B cell (primary cell): ENCODE results near the gene ROPN1B. TPM values are rescaled to one million over a fixed set of nuclear protein-coding genes. Genes with fewer than 3 reads are reported as not detected.

ENCODE experiments used
- ATAC-seq: fragments of 200-7000 bp; cut with Tn5 transposase; one replicate; pipeline ENCODE4 v1.10.0; 2021; ENCODE audit warnings: low read depth, mild to moderate bottlenecking, moderate number of reproducible peaks, moderate library complexity
- CTCF ChIA-PET: fragments of 350-600 bp; sonication (Branson Sonifier 250); formaldehyde crosslinking; loops from one replicate; lab custom pipeline; 2021; ENCODE audit warnings: antibody characterized with exemption, inconsistent platforms; lab: Charles Lee
- POLR2A ChIA-PET: fragments of 350-600 bp; sonication (Branson Sonifier 250); formaldehyde crosslinking; loops from one replicate; lab custom pipeline; 2021; ENCODE audit warnings: antibody characterized with exemption; lab: Charles Lee
- DNase-seq: peaks from one replicate; pipeline ENCODE4 v3.0.0; 2013
- H2AFZ ChIP-seq: 2 replicates; pipeline ENCODE4 v1.6.1; 2012; ENCODE audit warnings: mild to moderate bottlenecking, low read depth, low read length; ENCODE audit not compliant: insufficient read depth, poor library complexity, severe bottlenecking
- H3K27ac ChIP-seq, 2 donors: 1 replicate in 1 of 2; 2 replicates in 1 of 2; pipeline ENCODE4 v1.5.1; 2012 to 2013; ENCODE audit warnings: low read length in 2 of 2, mild to moderate bottlenecking in 2 of 2, moderate library complexity in 1 of 2
- H3K27me3 ChIP-seq, 4 experiments: fragments of 200-600 bp in 1 of 4; sonication (generic) in 1 of 4; replicated peaks in 1 of 4; 1 replicate in 2 of 4; 2 replicates in 2 of 4; pipeline versions ENCODE4 v1.6.1 to v1.7.0; 2013 to 2016; ENCODE audit warnings: low read length in 3 of 4, mild to moderate bottlenecking in 2 of 4, mixed read lengths in 1 of 4, moderate library complexity in 1 of 4; ENCODE audit not compliant: insufficient read depth in 4 of 4, control insufficient read depth in 3 of 4; ENCODE audit errors: control extremely low read depth in 1 of 4
- H3K36me3 ChIP-seq, 2 experiments: replicated peaks in 1 of 2; 1 replicate in 1 of 2; 2 replicates in 1 of 2; pipeline versions ENCODE4 v1.6.1 to v1.7.1; 2013; ENCODE audit warnings: low read length in 1 of 2; ENCODE audit not compliant: insufficient read depth in 2 of 2, control insufficient read depth in 1 of 2; ENCODE audit errors: control extremely low read depth in 1 of 2, extremely low read depth in 1 of 2
- H3K4me1 ChIP-seq, 2 donors: fragments of 200-600 bp in 1 of 2; sonication (generic) in 1 of 2; 1 replicate in 1 of 2; 2 replicates in 1 of 2; pipeline versions ENCODE4 v1.5.1 to v1.6.1; 2013 to 2017; ENCODE audit warnings: low read length in 2 of 2; ENCODE audit not compliant: control insufficient read depth in 2 of 2, insufficient read depth in 2 of 2
- H3K4me2 ChIP-seq: replicated peaks from 2 replicates; pipeline ENCODE3; 2012; ENCODE audit warnings: mild to moderate bottlenecking, low read depth, low read length; ENCODE audit not compliant: poor library complexity, severe bottlenecking
- H3K4me3 ChIP-seq, 5 experiments: fragments of 200-600 bp in 1 of 5; sonication (generic) in 1 of 5; 1 replicate in 3 of 5; 2 replicates in 2 of 5; pipeline versions ENCODE4 v1.5.1 to v1.7.0; 2011 to 2016; ENCODE audit warnings: low read length in 4 of 5, mild to moderate bottlenecking in 4 of 5, low read depth in 2 of 5, control low read depth in 1 of 5, moderate library complexity in 1 of 5; ENCODE audit not compliant: insufficient read depth in 1 of 5; ENCODE audit errors: control extremely low read depth in 1 of 5, extremely low read depth in 1 of 5
- H3K79me2 ChIP-seq: fragments of 200-600 bp; sonication (generic); one replicate; pipeline ENCODE4 v1.6.0; 2016; ENCODE audit warnings: low read length; ENCODE audit not compliant: control insufficient read depth, insufficient read depth
- H3K9ac ChIP-seq: fragments of 200-600 bp; sonication (generic); 2 replicates; pipeline ENCODE4 v1.6.1; 2017; ENCODE audit warnings: mild to moderate bottlenecking, low read length, moderate library complexity
- H3K9me3 ChIP-seq, 3 donors: one replicate each; pipeline versions ENCODE4 v1.6.1 to v1.7.1; 2013; ENCODE audit warnings: low read length in 2 of 3; ENCODE audit not compliant: control insufficient read depth in 2 of 3, insufficient read depth in 1 of 3; ENCODE audit errors: control extremely low read depth in 1 of 3
- H4K20me1 ChIP-seq: 2 replicates; pipeline ENCODE4 v1.6.0; 2012; ENCODE audit warnings: mild to moderate bottlenecking, low read length; ENCODE audit not compliant: insufficient read depth, control insufficient read depth, poor library complexity, severe bottlenecking
- H3K27ac Mint-ChIP-seq: one replicate; pipeline ENCODE4 v1.8.0; 2021; ENCODE audit warnings: mixed read lengths
- H3K27me3 Mint-ChIP-seq: one replicate; pipeline ENCODE4 v1.8.0; 2021; ENCODE audit warnings: mixed read lengths
- H3K4me1 Mint-ChIP-seq: one replicate; pipeline ENCODE4 v1.8.0; 2021; ENCODE audit warnings: mixed read lengths
- H3K4me3 Mint-ChIP-seq: one replicate; pipeline ENCODE4 v1.8.0; 2021; ENCODE audit warnings: mixed read lengths
- H3K9me3 Mint-ChIP-seq: one replicate; pipeline ENCODE4 v1.8.0; 2022; ENCODE audit warnings: mixed read lengths; ENCODE audit not compliant: insufficient read depth
- CTCF ChIP-seq: fragments of 200-600 bp; IDR thresholded peaks from one replicate; pipeline ENCODE4 v1.8.0; 2022; ENCODE audit warnings: antibody characterized with exemption, mild to moderate bottlenecking
- EZH2 ChIP-seq: IDR thresholded peaks from 2 replicates; pipeline ENCODE4 v1.6.1; 2012; ENCODE audit warnings: borderline replicate concordance, low read depth, mild to moderate bottlenecking, moderate library complexity, low read length; ENCODE audit not compliant: insufficient read depth, poor library complexity, severe bottlenecking
- WGBS: methylation state at CpG from one replicate; pipeline ENCODE4 v1.1.5; 2013; ENCODE audit warnings: missing lambda C conversion rate; ENCODE audit not compliant: insufficient coverage; 5-methylcytosine and 5-hydroxymethylcytosine counted together
- intact Hi-C: fragments of 100-400 bp; cut with micrococcal nuclease; formaldehyde crosslinking; loops from one replicate; pipeline ENCODE4 v1.10.0; 2022
- polyA plus RNA-seq: library from polyadenylated mRNA; depleted of rRNA; stranded (reverse); fragments of >200 nt; gene quantifications from 2 replicates; pipeline ENCODE4 v1.2.3, GENCODE V29; 2012
- total RNA-seq, 2 donors: library from RNA; stranded (reverse); fragments of 120-200 nt in 1 of 2; gene quantifications; 1 replicate in 1 of 2; 2 replicates in 1 of 2; pipeline versions ENCODE4 v1.2.3 to v1.2.4, GENCODE V29; 2013 to 2022

The ROPN1B gene
- total and polyA plus RNA-seq, 2 donors (not counting 1 experiment from before 2014, with no cell fraction given), result not detected

GRCh38 chr3:126021702-126022101 lies 52.7 kb downstream of the ROPN1B start:
- Histone ChIP-seq H3K9ac (no peak overlapping the region), H3K4me3 (no peak overlapping the region), H3K27me3 (no peaks in the 10 kb centered on the region), H3K4me2 (no peak overlapping the region), H4K20me1 (no peaks in the 10 kb centered on the region), H3K36me3 (peaks cover 0 to 12% of the 10 kb centered on the region in 2 experiments), H3K9me3 (no peaks in the 10 kb centered on the region), H3K27ac (no peak overlapping the region), H3K4me1 (peaks cover 0 to 13% of the 10 kb centered on the region in 2 donors), H3K79me2 (no peaks in the 10 kb centered on the region), H2AFZ (no peak overlapping the region)
- POLR2A ChIA-PET, result no interaction called here
- DNase-seq (no peak), ATAC-seq (no peak)
- CTCF ChIA-PET, result no interaction called here
- 86% methylated on average over 1 of the region's 1 CpG for WGBS
- H3K4me1 Mint-ChIP-seq, result peaks cover 12% of the 10 kb centered on the region
- intact Hi-C loops, result no loop called here
- no peak overlapping the region for H3K27ac Mint-ChIP-seq
- no peak overlapping the region for H3K4me3 Mint-ChIP-seq
- TF ChIP-seq EZH2 (no peak), CTCF (no peak)
- H3K27me3 Mint-ChIP-seq, result no peaks in the 10 kb centered on the region
- no peaks in the 10 kb centered on the region for H3K9me3 Mint-ChIP-seq

DNA sequence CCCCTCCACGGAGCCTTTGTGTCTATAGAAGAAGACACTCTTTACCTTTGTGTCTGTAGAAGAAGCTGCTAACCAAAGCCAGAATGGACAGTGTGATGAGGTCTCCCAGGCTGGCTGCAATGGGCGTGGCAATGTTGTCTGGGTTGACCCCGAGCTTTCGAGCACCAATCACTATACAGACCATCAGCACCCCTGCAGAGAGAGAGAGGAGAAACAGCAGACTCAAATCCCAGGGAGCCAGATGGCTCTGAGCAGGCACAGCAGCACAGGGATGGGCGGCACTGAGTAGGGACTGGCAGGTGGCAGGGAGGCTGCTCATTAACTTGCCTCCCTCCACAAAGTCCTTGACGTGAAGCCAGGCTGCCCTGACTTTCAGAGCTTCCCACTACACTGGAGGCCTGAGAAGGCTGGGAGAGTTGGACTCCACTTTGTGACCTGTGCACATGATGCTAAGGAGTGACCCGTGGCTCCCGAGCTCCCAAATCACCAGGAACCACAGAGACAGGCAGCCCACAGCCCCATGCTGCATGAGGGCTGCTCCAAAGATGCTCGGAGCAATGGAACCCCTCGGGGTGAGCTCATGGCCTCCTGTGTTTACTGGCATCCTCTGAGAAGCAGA lies 53.9 kb downstream of the ROPN1B start:
- Histone ChIP-seq H3K4me1 (peaks cover 0 to 17% of the 10 kb centered on the region in 2 donors), H3K9me3 (peaks cover 0 to under 1% (median under 1%) of the 10 kb centered on the region in 3 donors), H3K27ac (no peak overlapping the region), H3K4me3 (no peak overlapping the region), H4K20me1 (no peaks in the 10 kb centered on the region), H3K36me3 (peaks cover 0 to 12% of the 10 kb centered on the region in 2 experiments), H3K4me2 (no peak overlapping the region), H3K27me3 (no peaks in the 10 kb centered on the region), H3K79me2 (no peaks in the 10 kb centered on the region), H3K9ac (no peak overlapping the region), H2AFZ (no peak overlapping the region)
- no peak for TF ChIP-seq EZH2
- TF ChIP-seq CTCF, result no peak
- WGBS, result 98% methylated on average over 6 of the region's 10 CpGs
- Mint-ChIP-seq H3K4me3 (no peak overlapping the region), H3K27ac (no peak overlapping the region), H3K9me3 (peaks cover 2% of the 10 kb centered on the region), H3K4me1 (peaks cover 14% of the 10 kb centered on the region), H3K27me3 (no peaks in the 10 kb centered on the region)
- no peak for ATAC-seq
- POLR2A ChIA-PET, result no interaction called here
- no peak for DNase-seq
- intact Hi-C loops, result no loop called here
- CTCF ChIA-PET, result no interaction called here
